Neural progenitor cell (in vitro differentiated cells): ENCODE results near the gene KCNIP1. TPM values are rescaled to one million over a fixed set of nuclear protein-coding genes. Genes with fewer than 3 reads are reported as not detected.

Experiments used
- DNase-seq: peaks from one replicate; pipeline ENCODE4 v3.0.0-alpha.2; 2016; ENCODE audit warnings: low spot score
- H2AFZ ChIP-seq: fragments of 200-600 bp; sonication (generic); replicated peaks from 2 replicates; pipeline ENCODE4 v1.6.1; 2016; ENCODE audit warnings: antibody characterized with exemption
- H3F3A ChIP-seq: fragments of 200-600 bp; sonication (generic); 2 replicates; pipeline ENCODE4 v1.6.1; 2016; ENCODE audit warnings: antibody characterized with exemption, low read depth
- H3K27ac ChIP-seq: fragments of 200-600 bp; sonication (generic); 2 replicates; pipeline ENCODE4 v1.5.1; 2016; ENCODE audit warnings: mild to moderate bottlenecking
- H3K27me3 ChIP-seq: fragments of 200-600 bp; sonication (generic); 2 replicates; pipeline ENCODE4 v1.6.1; 2016; ENCODE audit warnings: mild to moderate bottlenecking, moderate library complexity
- H3K36me3 ChIP-seq: fragments of 200-600 bp; sonication (generic); 2 replicates; pipeline ENCODE4 v1.5.1; 2016
- H3K4me1 ChIP-seq: fragments of 200-600 bp; sonication (generic); 2 replicates; pipeline ENCODE4 v1.6.1; 2016; ENCODE audit warnings: mixed run types
- H3K4me2 ChIP-seq: fragments of 200-600 bp; sonication (generic); 2 replicates; pipeline ENCODE4 v1.6.1; 2016
- H3K4me3 ChIP-seq: fragments of 200-600 bp; sonication (generic); 2 replicates; pipeline ENCODE4 v1.5.1; 2016
- H3K79me2 ChIP-seq: fragments of 200-600 bp; sonication (generic); 2 replicates; pipeline ENCODE4 v1.6.1; 2016; ENCODE audit warnings: low read depth
- H3K9ac ChIP-seq: fragments of 200-600 bp; sonication (generic); 2 replicates; pipeline ENCODE4 v1.6.1; 2016
- H3K9me3 ChIP-seq: fragments of 200-600 bp; sonication (generic); 2 replicates; pipeline ENCODE4 v1.5.1; 2016; ENCODE audit warnings: low read depth
- H4K20me1 ChIP-seq: fragments of 200-600 bp; sonication (generic); 2 replicates; pipeline ENCODE4 v1.6.1; 2016; ENCODE audit warnings: low read depth
- H3K27ac Mint-ChIP-seq: 3 replicates; pipeline ENCODE4 v1.8.0; 2021; ENCODE audit warnings: mixed read lengths
- H3K27me3 Mint-ChIP-seq: 2 replicates; pipeline ENCODE4 v1.8.0; 2022; ENCODE audit warnings: low read depth, mild to moderate bottlenecking, inconsistent platforms, moderate library complexity, mixed read lengths; ENCODE audit not compliant: insufficient read depth
- H3K36me3 Mint-ChIP-seq: 3 replicates; pipeline ENCODE4 v1.8.0; 2021; ENCODE audit warnings: mixed read lengths
- H3K4me1 Mint-ChIP-seq: 3 replicates; pipeline ENCODE4 v1.8.0; 2021; ENCODE audit warnings: mixed read lengths
- H3K4me3 Mint-ChIP-seq: 3 replicates; pipeline ENCODE4 v1.8.0; 2021; ENCODE audit warnings: mild to moderate bottlenecking, moderate library complexity, mixed read lengths
- H3K9me3 Mint-ChIP-seq: 3 replicates; pipeline ENCODE4 v1.8.0; 2020; ENCODE audit warnings: mixed read lengths
- CTCF ChIP-seq: fragments of 200-600 bp; sonication (generic); IDR thresholded peaks from 2 replicates; pipeline ENCODE4 v1.5.1; 2017; ENCODE audit warnings: antibody characterized with exemption, mild to moderate bottlenecking
- EZH2 ChIP-seq: fragments of 200-600 bp; sonication (generic); IDR thresholded peaks from 2 replicates; pipeline ENCODE4 v1.6.1; 2017; ENCODE audit warnings: antibody characterized with exemption, mild to moderate bottlenecking, moderate library complexity
- EZH2phosphoT487 ChIP-seq: fragments of 200-600 bp; sonication (generic); IDR thresholded peaks from 2 replicates; pipeline ENCODE4 v1.6.1; 2017; ENCODE audit warnings: antibody characterized with exemption
- total RNA-seq: library from RNA; depleted of rRNA; stranded (reverse); fragments of >200 nt; gene quantifications from 2 replicates; pipeline ENCODE4 v1.2.3, GENCODE V29; 2015; ENCODE audit warnings: low replicate concordance

The KCNIP1 gene
- total RNA-seq, 1 donor from 2014 or later: 2.8 TPM

- DNase-seq: no peak
- H3K9ac ChIP-seq: no peak overlapping the region
- Mint-ChIP-seq H3K36me3 (no peaks in the 10 kb centered on the region), H3K27ac (no peak overlapping the region), H3K4me3 (no peak overlapping the region), H3K27me3 (no peaks in the 10 kb centered on the region), H3K4me1 (no peaks in the 10 kb centered on the region), H3K9me3 (no peaks in the 10 kb centered on the region)
- TF ChIP-seq CTCF (no peak), EZH2 (no peak), EZH2phosphoT487 (no peak)
- H3K27ac ChIP-seq: no peak overlapping the region
- H3K27me3 ChIP-seq: no peaks in the 10 kb centered on the region
- no peaks in the 10 kb centered on the region for H3K79me2 ChIP-seq
- no peaks in the 10 kb centered on the region for H4K20me1 ChIP-seq
- no peak overlapping the region for H3K4me3 ChIP-seq
- H3K36me3 ChIP-seq: no peaks in the 10 kb centered on the region
- no peaks in the 10 kb centered on the region for H3K4me1 ChIP-seq
- no peaks in the 10 kb centered on the region for H3K9me3 ChIP-seq
- no peaks in the 10 kb centered on the region for H3F3A ChIP-seq
- H3K4me2 ChIP-seq: no peak overlapping the region
- H2AFZ ChIP-seq: no peak overlapping the region
These were observed 140.7 kb downstream of the KCNIP1 start for GRCh38 chr5:170644501-170644900.

GRCh38 chr5:170648541-170648940 is 144.7 kb downstream of the KCNIP1 start:
- Histone ChIP-seq H3K4me1 (peaks cover 7% of the 10 kb centered on the region), H3K9ac (no peak overlapping the region), H3F3A (no peaks in the 10 kb centered on the region), H3K27ac (no peak overlapping the region), H3K4me3 (no peak overlapping the region), H3K4me2 (no peak overlapping the region), H3K79me2 (no peaks in the 10 kb centered on the region), H3K36me3 (no peaks in the 10 kb centered on the region), H3K27me3 (no peaks in the 10 kb centered on the region), H4K20me1 (no peaks in the 10 kb centered on the region), H2AFZ (no peak overlapping the region), H3K9me3 (no peaks in the 10 kb centered on the region)
- H3K36me3 Mint-ChIP-seq: no peaks in the 10 kb centered on the region
- H3K9me3 Mint-ChIP-seq: no peaks in the 10 kb centered on the region
- H3K4me3 Mint-ChIP-seq: no peak overlapping the region
- peaks cover 6% of the 10 kb centered on the region for H3K4me1 Mint-ChIP-seq
- no peak for DNase-seq
- no peak for TF ChIP-seq EZH2
- TF ChIP-seq CTCF: no peak
- no peak for TF ChIP-seq EZH2phosphoT487
- no peaks in the 10 kb centered on the region for H3K27me3 Mint-ChIP-seq
- no peak overlapping the region for H3K27ac Mint-ChIP-seq

DNA sequence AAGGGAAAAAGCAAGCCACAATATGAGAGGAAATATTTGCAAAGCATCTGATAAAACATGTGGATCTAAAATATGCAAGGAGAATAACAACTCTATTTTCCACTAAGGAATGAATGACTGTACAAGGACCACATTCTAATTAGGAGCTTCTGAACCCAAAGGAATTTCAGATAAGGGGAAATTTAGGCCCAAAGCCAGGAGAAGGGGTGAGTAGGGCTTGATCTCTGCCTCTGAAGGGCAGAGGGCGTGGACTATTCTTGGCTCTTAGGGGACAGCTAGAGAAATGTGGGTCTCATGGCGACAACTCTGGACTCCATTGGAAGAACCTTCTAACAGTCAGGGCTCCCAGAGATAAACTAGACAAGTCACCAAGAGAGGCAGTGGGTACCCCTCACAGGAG is 147.0 kb downstream of the KCNIP1 start:
- Histone ChIP-seq H3K27me3 (no peaks in the 10 kb centered on the region), H4K20me1 (no peaks in the 10 kb centered on the region), H3K4me1 (peaks cover 7% of the 10 kb centered on the region), H3K4me3 (no peak overlapping the region), H3K9me3 (no peaks in the 10 kb centered on the region), H3K9ac (no peak overlapping the region), H3K36me3 (no peaks in the 10 kb centered on the region), H3F3A (no peaks in the 10 kb centered on the region), H3K4me2 (no peak overlapping the region), H3K79me2 (no peaks in the 10 kb centered on the region), H3K27ac (no peak overlapping the region), H2AFZ (no peak overlapping the region)
- H3K27me3 Mint-ChIP-seq: no peaks in the 10 kb centered on the region
- no peak overlapping the region for H3K27ac Mint-ChIP-seq
- H3K4me1 Mint-ChIP-seq: peaks cover 6% of the 10 kb centered on the region
- DNase-seq: no peak
- H3K36me3 Mint-ChIP-seq: no peaks in the 10 kb centered on the region
- TF ChIP-seq EZH2 (no peak), CTCF (no peak), EZH2phosphoT487 (no peak)
- no peak overlapping the region for H3K4me3 Mint-ChIP-seq
- H3K9me3 Mint-ChIP-seq: no peaks in the 10 kb centered on the region
